CD4-positive, alpha-beta T cell treated with Interleukin-1 beta for 1 hour (primary cell): ENCODE results near the gene TK2.
A peak's percentile ranks its signal among the peaks of the same experiment; 100 is the strongest.
"Not testable (repeated sequence)": the region's sequence is repeated elsewhere in the genome, so short reads cannot be mapped to it uniquely, and the experiment has no call there.

ENCODE experiments used
- DNase-seq, 2 donors: peaks; one replicate each; pipeline ENCODE4 v3.0.0-alpha.2; 2020 to 2022

Gene TK2

GRCh38 chr16:66517586-66518263, 32.2 kb downstream of the TK2 start:
- no peak for DNase-seq

- peak; percentile 84 to 94 for DNase-seq
Observed at GRCh38 chr16:66516808-66517585, 32.9 kb downstream of the TK2 start.

DNA sequence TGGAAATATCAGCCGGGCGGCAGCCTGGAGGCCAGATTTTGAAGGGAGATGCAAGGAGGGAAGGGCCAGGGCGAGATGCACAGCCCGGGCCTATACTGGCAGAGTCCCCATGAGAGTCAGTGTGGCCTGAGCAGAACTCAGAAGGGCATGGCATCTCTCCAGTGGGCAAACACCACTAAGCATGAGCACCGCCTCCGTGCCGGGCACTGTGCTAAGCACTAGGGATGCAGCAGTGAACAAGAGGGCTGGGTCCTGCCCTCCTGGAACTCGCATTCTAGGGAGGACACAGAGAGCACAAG, 33.5 kb downstream of the TK2 start:
- DNase-seq = no peak

DNA sequence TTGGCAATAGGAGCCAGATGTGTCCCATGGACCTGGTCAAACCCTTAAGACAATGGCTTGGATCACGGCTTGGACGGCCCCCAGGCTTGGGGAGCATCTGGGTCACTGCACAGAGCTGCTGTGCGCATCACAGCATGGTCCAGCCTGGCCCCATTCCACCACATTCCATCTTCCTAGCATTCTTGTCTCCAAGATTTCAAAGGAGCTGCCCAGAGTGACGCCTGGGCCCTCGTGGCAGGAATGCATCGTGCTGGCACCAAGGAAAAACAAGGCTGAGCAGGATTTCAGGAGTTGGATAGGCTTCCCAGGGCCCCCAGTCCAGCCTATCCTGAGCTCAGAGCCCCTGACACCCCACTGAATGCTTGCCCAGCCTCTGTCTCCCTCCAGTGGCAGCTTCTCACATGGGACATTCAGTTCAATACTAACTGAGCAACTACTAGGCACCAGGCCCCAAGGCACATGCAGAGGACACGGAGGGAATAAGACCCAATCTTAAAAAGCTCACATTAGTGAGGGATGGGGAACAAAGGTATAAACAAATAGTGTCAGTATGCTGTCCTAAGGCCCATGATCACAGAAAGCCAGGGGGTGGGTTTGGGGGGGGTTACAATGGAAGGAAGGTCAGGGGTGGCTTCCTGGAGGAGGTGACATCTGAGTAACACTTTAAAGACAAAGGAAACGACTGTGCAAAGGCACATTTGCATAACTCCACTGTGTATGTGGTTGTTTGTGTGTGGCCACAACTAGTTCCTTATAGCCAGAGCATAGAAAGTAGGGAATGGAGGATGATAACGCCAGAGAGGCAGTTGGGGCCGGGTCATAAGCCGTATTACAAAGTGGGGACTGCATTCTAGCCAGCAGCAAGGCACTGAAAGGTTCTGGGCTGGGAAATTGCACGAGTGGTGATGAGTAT, 34.1 kb downstream of the TK2 start:
- peak; percentile 24 to 53 for DNase-seq

DNA sequence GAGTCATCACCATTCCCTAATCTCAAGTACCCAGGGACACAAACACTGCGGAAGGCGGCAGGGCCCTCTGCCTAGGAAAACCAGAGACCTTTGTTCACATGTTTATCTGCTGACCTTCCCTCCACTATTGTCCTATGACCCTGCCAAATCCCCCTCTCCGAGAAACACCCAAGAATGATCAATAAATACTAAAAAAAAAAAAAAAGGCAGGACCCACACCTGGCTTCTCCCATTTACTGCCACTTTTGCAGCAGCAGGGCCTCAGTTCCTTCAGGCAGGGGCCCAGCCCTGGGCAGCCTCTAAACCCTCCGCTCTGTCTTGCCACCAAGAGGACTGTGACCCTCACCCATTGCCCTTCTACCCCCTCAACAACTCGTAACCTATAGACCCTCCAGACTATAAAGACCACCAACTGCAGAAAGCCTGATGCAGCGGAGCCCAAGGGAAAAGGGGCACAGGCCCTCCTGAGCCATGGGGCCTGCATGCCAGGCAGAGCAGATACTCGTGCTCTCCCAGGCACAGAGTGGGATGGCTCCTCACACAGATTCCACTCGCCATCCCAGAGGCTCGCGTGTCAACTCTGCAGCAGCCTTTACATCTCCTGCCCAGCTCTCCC, 34.8 kb downstream of the TK2 start:
- not testable (repeated sequence) for DNase-seq

DNA sequence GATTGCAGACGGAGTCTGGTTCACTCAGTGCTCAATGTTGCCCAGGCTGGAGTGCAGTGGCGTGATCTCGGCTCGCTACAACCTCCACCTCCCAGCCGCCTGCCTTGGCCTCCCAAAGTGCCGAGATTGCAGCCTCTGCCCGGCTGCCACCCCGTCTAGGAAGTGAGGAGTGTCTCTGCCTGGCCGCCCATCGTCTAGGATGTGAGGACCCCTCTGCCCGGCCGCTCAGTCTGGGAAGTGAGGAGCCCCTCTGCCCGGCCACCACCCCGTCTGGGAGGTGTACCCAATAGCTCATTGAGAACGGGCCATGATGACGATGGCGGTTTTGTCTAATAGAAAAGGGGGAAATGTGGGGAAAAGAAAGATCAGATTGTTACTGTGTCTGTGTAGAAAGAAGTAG, 35.5 kb downstream of the TK2 start:
- DNase-seq = not testable (repeated sequence)

DNA sequence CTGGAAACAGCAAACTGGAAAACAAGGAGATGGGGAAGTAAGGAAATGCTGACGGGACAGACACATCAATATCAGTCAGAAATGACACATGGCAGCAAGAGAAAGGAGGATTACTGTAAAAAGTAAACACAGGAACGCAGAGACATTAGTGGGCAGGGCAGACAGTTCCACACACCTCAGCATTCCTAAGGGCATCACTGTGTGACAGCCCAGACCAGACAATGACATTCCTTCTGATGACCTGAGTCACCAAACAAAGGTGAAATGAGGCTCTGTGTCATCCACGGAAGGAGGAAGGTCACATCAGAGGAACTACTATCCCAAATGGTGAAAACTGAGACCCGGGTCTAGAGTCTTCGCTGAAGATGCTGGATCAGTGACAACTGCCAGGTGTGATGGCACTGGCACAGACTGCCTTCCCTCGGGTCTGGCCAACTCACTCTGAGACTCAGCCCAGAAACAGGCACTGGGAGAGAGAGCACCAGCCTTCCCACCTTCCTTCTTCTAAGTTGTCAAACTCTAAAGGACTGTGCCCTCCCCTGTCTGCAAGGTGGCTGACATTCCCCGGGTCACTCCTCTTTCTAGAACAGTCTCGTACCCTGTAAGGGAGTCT, 36.7 kb downstream of the TK2 start:
- DNase-seq = no peak

DNA sequence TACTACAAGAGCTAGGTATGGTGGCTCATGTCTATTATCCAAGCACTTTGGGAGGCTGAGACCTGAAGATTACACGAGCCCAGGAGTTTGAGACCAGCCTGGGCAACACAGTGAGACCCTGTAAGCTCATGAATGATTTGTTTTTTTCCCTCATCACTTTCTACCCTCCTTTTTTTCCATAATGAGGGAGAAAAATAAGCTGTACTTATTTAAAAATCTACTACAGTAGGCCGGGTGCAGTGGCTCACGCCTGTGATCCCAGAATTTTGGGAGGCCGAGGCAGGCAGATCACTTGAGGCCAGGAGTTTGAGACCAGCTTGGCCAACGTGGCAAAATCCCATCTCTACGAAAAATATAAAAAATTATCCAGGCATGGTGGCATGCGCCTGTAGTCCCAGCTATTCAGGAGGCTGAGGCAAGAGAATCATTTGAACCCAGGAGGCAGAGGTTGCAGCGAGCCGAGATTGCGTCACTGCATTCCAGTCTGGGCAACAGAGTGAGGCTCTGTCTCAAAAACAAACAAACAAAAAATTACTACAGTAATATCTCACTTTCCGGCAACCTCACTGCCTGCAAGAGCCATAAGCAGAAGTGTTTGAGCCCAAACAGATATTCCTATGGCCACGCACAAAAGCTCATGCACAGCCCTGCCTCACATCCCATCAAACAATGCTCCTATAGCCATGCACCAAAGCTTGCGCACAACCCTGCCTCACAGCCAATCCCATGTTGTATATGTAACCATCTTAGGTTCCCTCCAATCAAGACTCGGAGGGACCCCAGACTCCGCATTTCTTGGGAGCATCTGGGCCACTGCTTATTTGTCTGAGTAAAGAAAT, 37.4 kb downstream of the TK2 start:
- no peak for DNase-seq

DNA sequence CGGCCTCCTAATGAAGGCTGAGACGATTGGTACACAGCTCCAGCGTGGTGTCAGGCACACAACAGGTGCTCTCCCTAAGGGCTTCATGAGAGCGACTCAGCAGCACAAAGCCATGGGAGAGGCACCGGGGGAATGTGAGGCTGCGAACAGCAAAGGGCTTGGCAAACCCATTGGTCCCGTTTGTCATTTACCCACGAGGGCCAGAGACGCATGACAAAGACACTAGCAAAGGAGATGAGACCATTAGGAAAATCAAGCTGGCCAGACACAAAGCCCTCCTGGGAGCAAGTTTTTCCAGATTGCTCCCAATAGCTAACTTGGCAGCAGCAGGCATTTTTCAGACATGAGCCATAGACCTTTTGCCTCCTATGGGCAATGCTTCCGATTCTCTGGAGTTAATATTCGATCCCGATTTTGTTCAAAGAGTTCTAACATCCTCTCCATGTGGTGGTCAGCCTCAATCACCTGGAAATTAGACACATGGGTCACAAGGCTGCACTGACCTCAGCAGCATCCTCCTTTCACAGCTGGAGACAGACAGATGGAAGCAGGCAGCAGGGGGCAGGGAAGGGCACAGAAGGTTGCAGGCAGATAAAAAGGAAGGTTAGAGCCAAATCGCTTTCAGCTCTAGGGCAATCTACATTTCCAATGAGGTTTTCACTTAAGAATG, 38.2 kb downstream of the TK2 start:
- peak; percentile 14 to 16 for DNase-seq

- no peak for DNase-seq
Observed at GRCh38 chr16:66510711-66511601, 39.0 kb downstream of the TK2 start.

GRCh38 chr16:66510298-66510697, 39.6 kb downstream of the TK2 start:
- no peak for DNase-seq

- no peak for DNase-seq
Observed at GRCh38 chr16:66509576-66509975, 40.3 kb downstream of the TK2 start.

- no peak for DNase-seq
Observed at GRCh38 chr16:66508914-66509496, 40.9 kb downstream of the TK2 start.

GRCh38 chr16:66508248-66508913, 41.5 kb downstream of the TK2 start:
- DNase-seq = no peak

GRCh38 chr16:66507731-66508239, 42.1 kb downstream of the TK2 start:
- no peak for DNase-seq

- DNase-seq = no peak
Observed at GRCh38 chr16:66503612-66504011, 46.3 kb downstream of the TK2 start.

GRCh38 chr16:66503030-66503429, 46.9 kb downstream of the TK2 start:
- no peak for DNase-seq

DNA sequence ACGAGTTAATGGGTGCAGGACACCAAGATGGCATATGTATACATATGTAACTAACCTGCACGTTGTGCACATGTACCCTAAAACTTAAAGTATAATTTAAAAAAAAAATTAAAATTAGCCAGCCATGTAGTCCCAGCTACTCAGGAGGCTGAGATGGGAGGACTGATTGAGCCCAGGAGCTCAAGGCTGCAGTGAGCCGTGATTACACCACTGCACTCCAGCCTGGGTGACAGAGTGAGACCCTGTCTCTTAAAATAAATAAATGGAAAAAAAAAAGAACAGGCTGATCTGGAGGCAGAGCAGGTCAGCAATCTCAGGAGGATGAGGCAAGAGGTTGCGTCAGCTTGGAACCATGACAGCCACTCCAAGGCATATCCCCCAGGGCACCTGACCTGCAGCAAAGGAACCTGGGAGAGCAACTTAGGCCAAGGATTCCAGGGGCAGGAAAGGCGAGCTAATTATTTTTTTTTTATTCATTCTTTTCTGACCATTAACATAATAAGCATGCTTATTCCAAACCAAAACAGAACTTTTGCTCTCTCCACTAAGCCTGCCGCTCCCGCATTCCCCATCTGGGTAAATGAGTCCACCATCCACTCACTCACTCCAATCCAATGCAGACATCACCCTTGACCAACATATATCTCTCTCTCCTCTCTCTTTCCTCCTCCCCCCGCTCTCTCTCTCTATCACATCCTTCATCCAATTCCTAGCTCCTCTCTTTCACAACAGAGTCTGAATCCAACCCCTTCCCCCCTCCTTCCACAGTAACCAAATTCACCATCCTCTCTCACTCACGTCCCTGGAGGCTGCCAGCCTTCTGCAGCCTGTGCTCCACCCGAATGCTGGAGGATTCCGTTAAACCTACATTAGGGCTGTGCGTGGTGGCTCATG, 47.7 kb downstream of the TK2 start:
- DNase-seq = no peak
